Kidney tubule cell (primary cell): ENCODE data around the gene ZNF729.
"Not testable (repeated sequence)": the region's sequence is repeated elsewhere in the genome, so short reads cannot be mapped to it uniquely, and the experiment has no call there.

Source experiments
- DNase-seq: peaks from one replicate; pipeline ENCODE4 v3.0.0-alpha.2; 2018; ENCODE audit warnings: low spot score

Gene ZNF729

DNA sequence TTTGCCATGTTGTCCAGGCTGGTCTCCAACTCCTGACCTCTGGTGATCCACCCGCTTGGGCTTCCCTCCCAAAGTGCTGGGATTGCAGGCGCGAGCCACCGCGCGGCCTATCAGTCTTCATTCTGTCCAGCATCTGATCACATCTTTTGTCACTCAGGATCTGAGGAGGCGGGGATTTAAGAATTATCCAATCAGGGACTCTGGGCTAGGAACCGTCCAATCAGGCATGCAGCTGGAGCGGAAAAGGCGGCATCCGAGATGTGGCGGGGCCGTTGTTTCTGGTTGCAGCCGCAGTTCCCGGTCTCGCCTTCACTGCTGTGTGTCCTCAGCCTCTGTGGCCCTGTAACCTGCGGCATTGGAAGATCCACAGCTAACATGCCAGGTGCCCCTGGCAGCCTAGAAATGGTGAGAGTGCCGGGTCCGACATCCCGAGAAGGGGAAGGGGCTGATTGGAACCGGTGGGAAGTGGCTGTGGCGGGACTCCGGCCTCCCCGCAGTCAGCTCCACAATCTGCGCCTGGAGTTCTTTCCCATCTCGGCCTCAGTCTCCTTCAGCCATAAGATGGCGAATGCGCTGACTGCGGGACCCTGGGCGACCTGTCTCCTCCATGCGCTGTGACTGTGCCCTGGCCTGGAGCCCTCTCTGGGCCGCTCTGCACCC, at the start of gene ZNF729:
ZNF729 (plus strand) TSS at position 291 of the 660 bp plus-strand sequence; CDS start at position 376, 85 bp downstream.
- peak; percentile 53 for DNase-seq

DNA sequence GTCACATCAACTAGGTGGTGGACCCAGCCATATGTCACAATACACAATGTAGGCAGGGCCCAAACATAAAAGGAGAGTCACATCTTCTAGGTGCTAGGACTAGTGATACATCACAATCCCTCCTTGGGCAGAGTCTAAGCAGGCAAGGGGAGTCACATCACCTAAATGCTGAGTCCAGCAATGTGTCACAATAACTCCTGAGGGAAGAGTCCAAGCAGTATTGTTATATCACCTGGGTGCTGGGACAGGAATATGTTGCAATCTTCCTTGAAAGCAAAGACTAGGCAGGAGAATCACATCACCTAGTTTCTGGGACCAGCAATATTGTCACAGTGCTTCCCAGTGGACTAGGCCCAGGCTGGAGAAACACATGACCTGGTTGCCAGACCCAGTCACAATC, 29.4 kb upstream of the ZNF729 start:
- no peak for DNase-seq

DNA sequence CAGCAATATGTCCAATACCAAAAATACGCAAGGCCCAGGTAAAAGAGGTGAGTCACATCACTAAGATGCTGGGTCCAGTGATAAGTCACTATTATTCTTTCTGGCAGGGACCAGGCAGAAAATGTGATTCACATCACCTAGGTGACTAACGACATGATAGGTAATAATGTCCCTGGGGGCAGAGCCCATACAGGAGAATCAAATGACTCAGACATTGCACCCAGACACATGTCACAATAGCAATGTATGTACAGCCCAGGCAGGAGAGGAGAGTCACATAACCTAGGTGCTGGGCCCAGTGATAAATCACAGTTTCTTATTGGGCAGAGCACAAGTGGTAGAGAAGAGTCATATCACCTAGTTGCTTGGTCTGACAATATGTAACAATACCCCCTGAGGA, 28.9 kb upstream of the ZNF729 start:
- DNase-seq: peak; percentile 39

DNA sequence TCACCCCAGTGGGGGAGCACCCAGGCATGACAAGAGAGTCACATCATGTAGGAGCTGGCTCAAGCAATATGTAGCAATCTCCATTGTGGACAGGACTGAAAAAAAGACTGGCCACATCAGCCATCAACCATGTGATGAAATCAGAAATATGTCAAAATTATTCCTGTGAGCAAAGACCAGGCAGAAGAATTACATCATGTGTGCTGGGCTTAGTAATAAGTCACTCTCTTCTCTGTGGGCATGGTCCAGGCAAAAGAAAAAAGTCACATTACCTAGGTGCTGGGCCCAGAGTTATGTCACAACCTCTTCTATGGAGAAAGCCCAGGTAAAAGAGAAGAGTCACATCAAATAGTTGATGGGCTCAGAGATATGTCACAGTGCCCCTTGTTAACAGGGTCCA, 28.3 kb upstream of the ZNF729 start:
- no peak for DNase-seq

DNA sequence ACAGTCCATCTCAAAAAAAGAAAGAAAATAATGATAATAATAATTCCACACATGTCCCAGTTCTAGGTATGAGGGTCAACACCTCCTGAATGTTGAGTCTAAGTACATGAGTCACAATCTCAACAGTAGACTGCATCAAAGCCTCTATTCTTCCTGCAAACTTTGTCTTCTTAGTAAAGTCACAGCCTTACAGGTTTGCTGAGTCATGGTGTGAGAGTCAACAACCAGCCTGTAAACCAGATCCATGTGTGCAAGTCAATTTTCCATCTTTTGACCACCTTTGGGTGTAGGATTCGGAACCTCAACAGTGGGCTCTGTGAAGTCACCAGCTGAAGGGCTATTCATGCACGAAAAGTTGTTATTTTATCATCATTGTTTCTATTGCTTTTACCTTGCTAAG, 25.7 kb upstream of the ZNF729 start:
- no peak for DNase-seq

DNA sequence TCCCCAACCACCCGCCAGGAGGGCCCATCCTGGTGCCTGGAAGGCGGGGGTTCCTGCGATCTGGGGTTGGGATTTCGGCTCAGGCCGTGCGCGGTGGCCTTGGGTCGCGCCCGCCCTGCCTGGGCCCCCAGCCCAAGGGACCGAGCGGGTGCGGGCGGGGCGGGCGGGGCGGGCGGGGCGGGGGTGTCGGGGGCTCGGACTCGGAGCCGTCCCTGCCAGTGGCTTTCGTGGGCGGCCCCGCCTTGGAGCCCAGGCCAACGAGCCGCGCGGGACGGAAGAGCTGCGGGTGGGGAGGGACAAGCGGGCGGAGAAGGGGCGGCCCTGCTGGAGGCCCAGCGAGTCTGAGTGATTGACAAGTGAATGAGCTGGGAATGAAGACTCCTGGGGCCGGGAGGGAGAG, 24.6 kb upstream of the ZNF729 start:
- no peak for DNase-seq

DNA sequence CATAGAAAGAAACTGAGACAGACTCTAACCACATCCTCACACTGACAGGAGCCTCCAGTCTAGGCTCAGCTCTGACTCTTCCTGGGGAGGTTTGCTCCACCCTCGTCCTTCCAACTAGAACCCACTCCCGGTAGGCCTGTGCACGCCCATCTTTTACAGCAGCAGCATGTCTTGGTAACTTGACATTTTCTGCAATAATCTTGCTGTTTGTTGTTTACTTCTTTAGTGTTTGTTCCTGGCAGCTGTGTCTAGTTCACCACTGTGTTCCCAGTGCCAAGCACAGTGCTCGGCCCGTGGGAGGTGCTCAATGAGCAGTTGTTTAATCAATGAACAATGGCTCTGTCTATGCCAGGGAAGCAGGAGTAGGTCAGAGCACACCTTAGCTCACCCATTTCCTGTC, 23.1 kb upstream of the ZNF729 start:
- no peak for DNase-seq

DNA sequence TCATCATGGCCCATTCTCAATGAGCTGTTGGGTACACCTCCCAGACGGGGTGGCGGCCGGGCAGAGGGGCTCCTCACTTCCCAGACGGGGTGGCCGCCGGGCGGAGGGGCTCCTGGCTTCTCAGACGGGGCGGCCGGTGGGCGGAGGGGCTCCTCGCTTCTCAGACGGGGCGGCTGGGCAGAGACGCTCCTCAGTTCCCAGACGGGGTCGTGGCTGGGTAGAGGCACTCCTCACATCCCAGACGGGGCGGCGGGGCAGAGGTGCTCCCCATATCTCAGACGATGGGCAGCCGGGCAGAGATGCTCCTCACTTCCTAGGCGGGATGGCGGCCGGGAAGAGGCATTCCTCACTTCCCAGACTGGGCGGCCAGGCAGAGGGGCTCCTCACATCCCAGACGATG, 35.3 kb downstream of the ZNF729 start:
- DNase-seq: not testable (repeated sequence)

DNA sequence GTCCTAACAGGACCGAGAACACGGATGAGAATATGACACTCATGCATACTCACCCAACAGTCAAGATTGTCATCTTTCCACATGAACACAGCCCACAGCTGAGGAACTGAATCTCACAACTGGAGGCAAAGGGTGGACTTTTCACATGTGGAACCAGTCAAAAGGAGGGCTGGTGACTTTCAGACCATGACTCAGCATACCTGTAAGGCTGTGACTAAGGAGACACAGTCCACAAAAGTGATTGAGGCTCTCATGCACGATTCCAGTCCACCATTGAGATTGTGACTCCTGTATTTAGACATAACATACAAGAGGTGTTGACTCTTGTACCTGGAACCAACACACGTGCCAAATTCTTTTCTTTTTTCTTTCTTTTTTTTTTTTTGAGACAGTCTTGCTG, 40.0 kb downstream of the ZNF729 start:
- no peak for DNase-seq

DNA sequence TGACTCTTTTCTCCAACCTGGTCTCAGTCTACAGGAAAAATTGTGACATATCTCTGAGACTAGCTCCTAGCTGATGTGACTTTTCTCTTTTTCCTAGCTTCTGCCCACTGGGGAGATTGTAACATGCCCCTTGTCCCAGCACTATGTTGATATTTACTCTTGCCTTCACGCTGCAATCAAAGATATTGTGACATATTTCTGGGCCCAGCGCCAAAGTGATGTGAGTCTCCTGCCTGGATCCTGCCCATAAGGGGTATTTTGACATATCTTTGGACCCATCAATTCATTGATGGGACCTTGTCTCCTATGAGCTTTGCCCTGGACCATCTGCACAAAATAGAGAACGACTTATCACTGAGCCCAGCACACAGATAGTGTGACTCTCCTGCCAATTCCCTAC, 41.1 kb downstream of the ZNF729 start:
- no peak for DNase-seq

DNA sequence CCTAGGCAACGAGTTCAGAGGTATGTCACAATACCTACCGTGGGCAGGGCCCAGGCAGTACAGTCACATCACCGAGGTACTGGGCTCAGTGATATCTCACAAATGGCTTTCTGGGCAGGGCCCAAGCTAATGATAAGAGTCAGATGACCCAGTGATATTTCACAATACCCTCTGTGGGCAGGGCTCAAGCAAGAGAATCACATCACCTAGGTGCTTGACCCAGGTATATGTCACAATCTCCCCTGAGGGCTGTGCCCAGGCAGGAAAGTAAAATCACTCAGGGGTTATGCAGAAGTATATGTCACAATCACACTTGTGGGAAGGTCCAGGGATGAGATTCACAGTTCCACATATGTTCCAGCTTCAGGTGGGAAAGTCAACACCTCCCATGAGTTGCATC, 45.3 kb downstream of the ZNF729 start:
- no peak for DNase-seq

DNA sequence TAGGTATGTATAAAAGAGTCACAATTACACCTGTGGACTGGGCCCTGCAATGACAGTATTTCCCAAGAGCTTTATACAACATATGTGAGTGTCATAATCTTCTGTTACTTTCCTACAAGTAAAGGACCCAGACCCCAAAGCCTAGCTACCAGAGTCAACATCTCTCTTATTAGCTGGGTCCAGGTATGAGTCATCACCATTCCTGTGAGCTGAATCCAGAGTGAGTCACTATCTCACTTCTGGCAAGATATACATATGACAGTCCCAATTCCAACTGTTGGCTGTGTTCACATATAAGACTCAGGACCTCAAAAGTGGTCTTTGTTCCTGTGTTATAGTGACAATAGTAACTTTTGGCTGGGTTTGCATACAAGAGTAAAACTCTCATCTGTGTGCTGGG, 46.7 kb downstream of the ZNF729 start:
- DNase-seq: peak; percentile 64

DNA sequence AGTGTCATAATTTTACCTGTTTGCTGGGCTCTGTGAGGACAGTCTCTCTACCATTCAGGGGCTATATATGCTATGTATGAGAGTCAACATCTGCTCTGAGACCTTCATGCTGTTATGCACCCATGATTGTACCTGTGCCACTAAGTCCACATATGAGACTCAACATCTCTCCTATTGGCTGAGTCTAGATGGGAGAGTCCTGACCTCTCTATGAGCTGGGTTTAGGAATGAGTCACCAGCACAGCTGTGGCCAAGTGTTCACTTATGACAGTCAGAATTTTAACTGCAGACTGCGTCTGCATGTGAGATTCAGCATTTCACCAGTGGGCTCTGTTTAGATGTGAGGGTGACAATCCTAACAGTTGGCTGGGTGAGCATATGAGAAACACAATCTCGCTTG, 49.5 kb downstream of the ZNF729 start:
- DNase-seq: no peak

DNA sequence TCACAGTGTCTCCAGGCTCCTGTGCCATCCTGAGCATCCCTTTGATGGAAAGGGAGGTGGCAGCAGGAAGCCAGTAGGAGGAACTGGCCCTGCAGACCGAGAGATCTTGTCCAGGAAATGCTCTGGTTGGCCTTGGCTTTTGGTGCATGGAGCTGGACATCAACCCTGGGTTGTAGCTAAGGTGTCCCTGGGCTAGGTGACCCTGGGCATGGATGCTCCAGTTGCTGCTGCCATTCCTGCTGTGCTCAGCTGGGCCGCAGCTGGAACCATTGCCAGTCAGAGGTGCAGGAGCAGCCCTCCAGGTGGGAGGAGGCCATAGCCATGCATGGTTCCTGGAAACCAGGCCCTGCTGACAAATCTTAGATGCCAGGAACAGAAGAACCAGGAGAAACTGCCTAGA, 68.4 kb downstream of the ZNF729 start:
- DNase-seq: no peak
